HCT116 (cell line): ENCODE data around the gene METTL2A. TPM values are rescaled to one million over a fixed set of nuclear protein-coding genes. Genes with fewer than 3 reads are reported as not detected.
"Not testable (repeated sequence)": the region's sequence is repeated elsewhere in the genome, so short reads cannot be mapped to it uniquely, and the experiment has no call there.

Source experiments
- ATAC-seq: fragments of 200-7000 bp; cut with Tn5 transposase; 2 replicates; pipeline ENCODE4 v1.9.1; 2020; ENCODE audit warnings: mild to moderate bottlenecking, moderate library complexity
- BruUV-seq: library from RNA; stranded (reverse); fragments of 400-500 nt; replicated peaks from 2 replicates; lab custom pipeline; 2021; lab: Mats Ljungman, UMichigan
- CTCF ChIA-PET: fragments of 300-600 bp; sonication (Branson Sonifier 250); formaldehyde crosslinking; loops from one replicate; lab custom pipeline; 2021; ENCODE audit warnings: antibody characterized with exemption; lab: Charles Lee
- POLR2A ChIA-PET: fragments of 300-600, 350-600 bp; sonication (Branson Sonifier 250); formaldehyde crosslinking; loops from one replicate; lab custom pipeline; 2021; ENCODE audit warnings: antibody characterized with exemption; lab: Charles Lee
- RAD21 ChIA-PET, 2 experiments: fragments of 300-600 bp; sonication (Branson Sonifier 250); formaldehyde crosslinking; loops; one replicate each; lab custom pipeline; 2023; ENCODE audit warnings: low total read pairs in 2 of 2; ENCODE audit not compliant: uncharacterized antibody in 2 of 2, unreplicated experiment in 2 of 2, low non-redundant PET in 1 of 2; lab: Charles Lee
- DNase-seq: peaks from one replicate; pipeline ENCODE4 v3.0.0-alpha.2; 2010; ENCODE audit warnings: low read depth, low spot score
- H2AFZ ChIP-seq: fragments of 200-600 bp; shearing (Covaris generic), sonication (generic); 2 replicates; pipeline ENCODE4 v1.6.1; 2017; ENCODE audit warnings: low read depth, mixed run types, mixed read lengths, antibody characterized with exemption, low read length; ENCODE audit not compliant: poor library complexity, severe bottlenecking
- H3K27ac ChIP-seq: 2 replicates; pipeline ENCODE4 v1.5.1; 2012; ENCODE audit warnings: low read depth, low read length
- H3K27me3 ChIP-seq: fragments of 200-600 bp; sonication (generic); 2 replicates; pipeline ENCODE4 v1.6.1; 2016; ENCODE audit warnings: mixed run types, low read length, mixed read lengths; ENCODE audit not compliant: insufficient read depth
- H3K36me3 ChIP-seq, 2 experiments: fragments of 200-500 bp in 1 of 2; fragments of 200-600 bp in 1 of 2; sonication (Bioruptor generic) in 1 of 2; sonication (generic) in 1 of 2; 2 replicates each; pipeline versions ENCODE4 v1.5.1 to v1.6.1; 2014 to 2016; ENCODE audit warnings: low read length in 2 of 2, inconsistent platforms in 1 of 2, mixed read lengths in 1 of 2, mixed run types in 1 of 2; ENCODE audit not compliant: insufficient read depth in 2 of 2, control insufficient read depth in 1 of 2
- H3K4me1 ChIP-seq, 2 experiments: fragments of 200-600 bp in 1 of 2; sonication (generic) in 1 of 2; 2 replicates each; pipeline versions ENCODE4 v1.5.1 to v1.6.1; 2012 to 2017; ENCODE audit warnings: low read length in 2 of 2, inconsistent platforms in 1 of 2, mild to moderate bottlenecking in 1 of 2, mixed read lengths in 1 of 2, mixed run types in 1 of 2, moderate library complexity in 1 of 2; ENCODE audit not compliant: insufficient read depth in 2 of 2, control insufficient read depth in 1 of 2
- H3K4me2 ChIP-seq: fragments of 200-600 bp; sonication (generic); 2 replicates; pipeline ENCODE4 v1.6.1; 2017; ENCODE audit warnings: mixed run types, low read length, mixed read lengths
- H3K4me3 ChIP-seq, 2 experiments: fragments of 200-600 bp in 1 of 2; sonication (generic) in 1 of 2; replicated peaks in 1 of 2; 2 replicates each; pipeline ENCODE4 v1.5.1; 2011 to 2016; ENCODE audit warnings: low read length in 2 of 2, control low read depth in 1 of 2, low read depth in 1 of 2, mild to moderate bottlenecking in 1 of 2, mixed read lengths in 1 of 2, mixed run types in 1 of 2
- H3K79me2 ChIP-seq: fragments of 200-600 bp; sonication (generic); 2 replicates; pipeline ENCODE4 v1.6.1; 2017; ENCODE audit warnings: mild to moderate bottlenecking, mixed run types, low read length, moderate library complexity, mixed read lengths; ENCODE audit not compliant: insufficient read depth
- H3K9ac ChIP-seq: fragments of 200-600 bp; sonication (generic); 2 replicates; pipeline ENCODE4 v1.6.1; 2016; ENCODE audit warnings: low read length, mixed read lengths
- H3K9me2 ChIP-seq: fragments of 200-600 bp; sonication (generic), shearing (Covaris generic); 2 replicates; pipeline ENCODE4 v1.6.1; 2017; ENCODE audit warnings: mixed run types, mild to moderate bottlenecking, moderate library complexity; ENCODE audit not compliant: insufficient read depth
- H3K9me3 ChIP-seq, 2 experiments: fragments of 200-500 bp in 1 of 2; fragments of 200-600 bp in 1 of 2; sonication (Bioruptor generic) in 1 of 2; sonication (generic) in 1 of 2; 2 replicates each; pipeline ENCODE4 v1.6.1; 2014 to 2017; ENCODE audit warnings: low read length in 2 of 2, mixed read lengths in 2 of 2, inconsistent platforms in 1 of 2, low read depth in 1 of 2, mild to moderate bottlenecking in 1 of 2, mixed run types in 1 of 2, moderate library complexity in 1 of 2; ENCODE audit not compliant: control insufficient read depth in 1 of 2, insufficient read depth in 1 of 2
- H4K20me1 ChIP-seq: fragments of 200-600 bp; sonication (generic), shearing (Covaris generic); 2 replicates; pipeline ENCODE4 v1.6.1; 2017; ENCODE audit warnings: mixed run types, mild to moderate bottlenecking, moderate library complexity; ENCODE audit not compliant: insufficient read depth
- ATF3 ChIP-seq: IDR thresholded peaks from 2 replicates; pipeline ENCODE4 v1.6.1; 2012
- CTCF ChIP-seq, 3 experiments: fragments of 200-600 bp in 1 of 3; sonication (generic) in 1 of 3; IDR thresholded peaks in 2 of 3; conservative IDR thresholded peaks in 1 of 3; 2 replicates each; pipeline ENCODE4 v1.5.1; 2012 to 2017; ENCODE audit warnings: low read depth in 2 of 3, low read length in 2 of 3, antibody characterized with exemption in 1 of 3, borderline replicate concordance in 1 of 3, control low read depth in 1 of 3, mild to moderate bottlenecking in 1 of 3, mixed read lengths in 1 of 3, mixed run types in 1 of 3, moderate library complexity in 1 of 3; ENCODE audit not compliant: insufficient read depth in 1 of 3
- EGR1 ChIP-seq: IDR thresholded peaks from 2 replicates; pipeline ENCODE4 v1.6.1; 2012; ENCODE audit warnings: low read depth
- ELF1 ChIP-seq: IDR thresholded peaks from 2 replicates; pipeline ENCODE4 v1.6.1; 2012; ENCODE audit warnings: low read depth, borderline replicate concordance
- EZH2phosphoT487 ChIP-seq: fragments of 200-600 bp; IDR thresholded peaks from 2 replicates; pipeline ENCODE4 v1.6.1; 2018; ENCODE audit warnings: antibody characterized with exemption, borderline replicate concordance
- FOSL1 ChIP-seq: IDR thresholded peaks from 2 replicates; pipeline ENCODE4 v1.6.1; 2012; ENCODE audit warnings: low read depth
- MAX ChIP-seq: IDR thresholded peaks from 2 replicates; pipeline ENCODE4 v1.6.1; 2012
- POLR2AphosphoS5 ChIP-seq: IDR thresholded peaks from 2 replicates; pipeline ENCODE4 v1.6.1; 2011; ENCODE audit warnings: mild to moderate bottlenecking, low read depth, low read length, moderate library complexity
- RAD21 ChIP-seq: IDR thresholded peaks from 2 replicates; pipeline ENCODE4 v1.6.1; 2012; ENCODE audit warnings: low read depth, mild to moderate bottlenecking
- SIN3A ChIP-seq: IDR thresholded peaks from 2 replicates; pipeline ENCODE4 v1.6.1; 2012; ENCODE audit warnings: low read depth
- YY1 ChIP-seq: IDR thresholded peaks from 2 replicates; pipeline ENCODE4 v1.6.1; 2011; ENCODE audit warnings: low read length, low read depth, moderate library complexity, mild to moderate bottlenecking; ENCODE audit not compliant: insufficient replicate concordance; ENCODE audit errors: extremely low read depth
- ZBTB33 ChIP-seq: IDR thresholded peaks from 2 replicates; pipeline ENCODE4 v1.6.1; 2011; ENCODE audit warnings: mild to moderate bottlenecking, low read length, moderate library complexity; ENCODE audit not compliant: insufficient replicate concordance; ENCODE audit errors: extremely low read depth
- ZNF274 ChIP-seq: fragments of 200-500 bp; sonication (Bioruptor generic); IDR thresholded peaks from 2 replicates; pipeline ENCODE4 v1.6.1; 2014; ENCODE audit warnings: mild to moderate bottlenecking, low read depth, low read length, inconsistent platforms
- intact Hi-C: fragments of 100-400 bp; cut with micrococcal nuclease; formaldehyde crosslinking; loops from 2 replicates; pipeline ENCODE4 v1.10.0; 2022
- total RNA-seq: library from RNA; stranded (reverse); gene quantifications from one replicate; pipeline ENCODE4 v1.2.1, GENCODE V29; 2021; ENCODE audit not compliant: unreplicated experiment

The METTL2A gene
- total RNA-seq, 1 experiment from 2014 or later: 50.3 TPM

- no TSS peak for BruUV-seq
- no peak overlapping the region for H2AFZ ChIP-seq
- H3K36me3 ChIP-seq: peaks cover 44 to 46% of the 10 kb centered on the region in 2 experiments
- DNase-seq: no peak
- POLR2A ChIA-PET: no interaction called here
- H3K9me2 ChIP-seq: no peaks in the 10 kb centered on the region
- H3K4me3 ChIP-seq: no peak overlapping the region
- H4K20me1 ChIP-seq: no peaks in the 10 kb centered on the region
- no peaks in the 10 kb centered on the region for H3K9me3 ChIP-seq
- no peaks in the 10 kb centered on the region for H3K27me3 ChIP-seq
- no peak overlapping the region for H3K27ac ChIP-seq
- CTCF ChIA-PET: no interaction called here
- no peak overlapping the region for H3K4me2 ChIP-seq
- RAD21 ChIA-PET: interaction anchor here in 1 of 2 experiments (0.6 kb wide), 1 partner anchor 860 kb away, joined by 3 read pairs; no protein-coding TSS in a partner anchor
- H3K79me2 ChIP-seq: no peaks in the 10 kb centered on the region
- TF ChIP-seq RAD21: no peak
- no peak for TF ChIP-seq EGR1
- TF ChIP-seq YY1: no peak
- TF ChIP-seq MAX: no peak
- TF ChIP-seq EZH2phosphoT487: no peak
- TF ChIP-seq ATF3: no peak
- TF ChIP-seq ZBTB33: no peak
- TF ChIP-seq ELF1: no peak
- TF ChIP-seq POLR2AphosphoS5: no peak
- no peak for TF ChIP-seq CTCF (IDR thresholded peaks at IDR 0.05 in 2 of 3, conservative IDR thresholded peaks at IDR 0.05 in 1 of 3; ENCODE audit: borderline replicate concordance in 1 of 3, insufficient read depth in 1 of 3, low read depth in 2 of 3, low read length in 2 of 3)
- TF ChIP-seq ZNF274: no peak
- TF ChIP-seq SIN3A: no peak
- no peak for TF ChIP-seq FOSL1
- TF ChIP-seq, all 23 proteins: peak for 0
- no peaks in the 10 kb centered on the region for H3K4me1 ChIP-seq
- H3K9ac ChIP-seq: no peak overlapping the region
- intact Hi-C loops: no loop called here
- ATAC-seq: no peak
Observed at GRCh38 chr17:62444063-62444462, 20.4 kb downstream of the METTL2A start.

GRCh38 chr17:62445791-62446190 lies 22.1 kb downstream of the METTL2A start:
- not testable (repeated sequence) for H3K79me2 ChIP-seq

More at GRCh38 chr17:62445791-62446190, 22.1 kb downstream of the METTL2A start:
- DNase-seq, H3K4me1 ChIP-seq, H4K20me1 ChIP-seq, H3K9me3 ChIP-seq, BruUV-seq, H3K27ac ChIP-seq, H3K9me2 ChIP-seq, CTCF ChIA-PET, H2AFZ ChIP-seq, RAD21 ChIA-PET, H3K9ac ChIP-seq, H3K4me2 ChIP-seq, H3K27me3 ChIP-seq, POLR2A ChIA-PET, ATAC-seq, H3K4me3 ChIP-seq, intact Hi-C loops: not testable (repeated sequence)
- H3K36me3 ChIP-seq: peaks cover 38 to 42% of the 10 kb centered on the region in 2 experiments
